Right atrium auricular region (tissue), 2 donors: ENCODE measurements around the gene COL2A1. TPM values are rescaled to one million over a fixed set of nuclear protein-coding genes. Genes with fewer than 3 reads are reported as not detected.
"Not testable (repeated sequence)": the region's sequence is repeated elsewhere in the genome, so short reads cannot be mapped to it uniquely, and the experiment has no call there.

ENCODE experiments used
- DNase-seq: peaks from one replicate; pipeline ENCODE4 v3.0.0-alpha.2; 2019; ENCODE audit warnings: low spot score
- H3K27ac ChIP-seq, 2 donors: fragments of 200-600 bp; sonication (generic); 1 replicate in 1 of 2; 2 replicates in 1 of 2; pipeline ENCODE4 v1.5.1; 2016 to 2019
- H3K27me3 ChIP-seq, 2 donors: fragments of 200-600 bp; sonication (generic); one replicate each; pipeline versions ENCODE4 v1.5.1 to v1.6.0; 2017 to 2019
- H3K36me3 ChIP-seq: fragments of 200-600 bp; sonication (generic); one replicate; pipeline ENCODE4 v1.5.1; 2016
- H3K4me1 ChIP-seq, 2 donors: fragments of 200-600 bp; sonication (generic); one replicate each; pipeline versions ENCODE4 v1.5.1 to v1.6.0; 2017 to 2019
- H3K4me3 ChIP-seq, 2 donors: fragments of 200-600 bp; sonication (generic); 1 replicate in 1 of 2; 2 replicates in 1 of 2; pipeline ENCODE4 v1.5.1; 2017 to 2019; ENCODE audit warnings: mild to moderate bottlenecking in 1 of 2, moderate library complexity in 1 of 2
- H3K9me3 ChIP-seq, 2 donors: fragments of 200-600 bp; sonication (generic); one replicate each; pipeline ENCODE4 v1.5.1; 2019
- total RNA-seq, 2 donors: library from RNA; depleted of rRNA; stranded (reverse); fragments of >200 nt; gene quantifications; one replicate each; pipeline ENCODE4 v1.1.0, GENCODE V29; 2016
- TF ChIP-seq, protein P1 (sequence below), 2 donors: fragments of 200-600 bp; sonication (generic); IDR thresholded peaks; one replicate each; pipeline ENCODE4 v1.5.1; 2019; ENCODE audit warnings: antibody characterized with exemption in 2 of 2

The COL2A1 gene
- total RNA-seq, 2 donors from 2014 or later: not detected

DNA sequence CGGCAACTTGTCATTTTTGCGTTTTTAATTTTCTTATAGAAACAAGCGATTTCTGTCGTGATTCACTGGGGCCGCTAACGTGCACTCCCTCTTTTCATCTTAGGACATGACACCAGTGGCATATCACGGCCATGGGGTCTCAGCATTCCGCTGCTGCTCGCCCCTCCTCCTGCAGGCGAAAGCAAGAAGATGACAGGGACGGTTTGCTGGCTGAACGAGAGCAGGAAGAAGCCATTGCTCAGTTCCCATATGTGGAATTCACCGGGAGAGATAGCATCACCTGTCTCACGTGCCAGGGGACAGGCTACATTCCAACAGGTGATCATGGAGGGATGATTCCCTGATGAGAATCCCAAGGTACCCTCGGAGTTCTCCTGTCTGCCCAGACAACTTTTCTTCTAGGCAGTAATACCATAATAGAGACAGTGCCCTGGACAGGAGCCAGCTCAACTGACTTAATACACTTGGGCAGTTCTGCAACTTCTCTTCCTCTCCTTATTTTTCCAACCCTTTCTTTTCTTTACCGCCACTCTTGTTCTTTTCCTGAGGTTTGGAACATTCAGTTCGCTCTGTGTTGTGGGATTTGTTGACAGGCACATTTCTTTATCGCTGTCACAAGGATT lies 40.1 kb downstream of the COL2A1 start:
- Histone ChIP-seq H3K9me3 (no peaks in the 10 kb centered on the region), H3K27me3 (no peaks in the 10 kb centered on the region), H3K4me1 (peaks cover 0 to 19% of the 10 kb centered on the region in 2 donors), H3K4me3 (peak overlapping the region; percentile 65 to 83), H3K27ac (peak overlapping the region; percentile 68 to 76), H3K36me3 (no peaks in the 10 kb centered on the region)
- DNase-seq: peak; percentile 68
- TF ChIP-seq, protein P1, sequence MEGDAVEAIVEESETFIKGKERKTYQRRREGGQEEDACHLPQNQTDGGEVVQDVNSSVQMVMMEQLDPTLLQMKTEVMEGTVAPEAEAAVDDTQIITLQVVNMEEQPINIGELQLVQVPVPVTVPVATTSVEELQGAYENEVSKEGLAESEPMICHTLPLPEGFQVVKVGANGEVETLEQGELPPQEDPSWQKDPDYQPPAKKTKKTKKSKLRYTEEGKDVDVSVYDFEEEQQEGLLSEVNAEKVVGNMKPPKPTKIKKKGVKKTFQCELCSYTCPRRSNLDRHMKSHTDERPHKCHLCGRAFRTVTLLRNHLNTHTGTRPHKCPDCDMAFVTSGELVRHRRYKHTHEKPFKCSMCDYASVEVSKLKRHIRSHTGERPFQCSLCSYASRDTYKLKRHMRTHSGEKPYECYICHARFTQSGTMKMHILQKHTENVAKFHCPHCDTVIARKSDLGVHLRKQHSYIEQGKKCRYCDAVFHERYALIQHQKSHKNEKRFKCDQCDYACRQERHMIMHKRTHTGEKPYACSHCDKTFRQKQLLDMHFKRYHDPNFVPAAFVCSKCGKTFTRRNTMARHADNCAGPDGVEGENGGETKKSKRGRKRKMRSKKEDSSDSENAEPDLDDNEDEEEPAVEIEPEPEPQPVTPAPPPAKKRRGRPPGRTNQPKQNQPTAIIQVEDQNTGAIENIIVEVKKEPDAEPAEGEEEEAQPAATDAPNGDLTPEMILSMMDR (IDR thresholded peaks at IDR 0.05): no peak

DNA sequence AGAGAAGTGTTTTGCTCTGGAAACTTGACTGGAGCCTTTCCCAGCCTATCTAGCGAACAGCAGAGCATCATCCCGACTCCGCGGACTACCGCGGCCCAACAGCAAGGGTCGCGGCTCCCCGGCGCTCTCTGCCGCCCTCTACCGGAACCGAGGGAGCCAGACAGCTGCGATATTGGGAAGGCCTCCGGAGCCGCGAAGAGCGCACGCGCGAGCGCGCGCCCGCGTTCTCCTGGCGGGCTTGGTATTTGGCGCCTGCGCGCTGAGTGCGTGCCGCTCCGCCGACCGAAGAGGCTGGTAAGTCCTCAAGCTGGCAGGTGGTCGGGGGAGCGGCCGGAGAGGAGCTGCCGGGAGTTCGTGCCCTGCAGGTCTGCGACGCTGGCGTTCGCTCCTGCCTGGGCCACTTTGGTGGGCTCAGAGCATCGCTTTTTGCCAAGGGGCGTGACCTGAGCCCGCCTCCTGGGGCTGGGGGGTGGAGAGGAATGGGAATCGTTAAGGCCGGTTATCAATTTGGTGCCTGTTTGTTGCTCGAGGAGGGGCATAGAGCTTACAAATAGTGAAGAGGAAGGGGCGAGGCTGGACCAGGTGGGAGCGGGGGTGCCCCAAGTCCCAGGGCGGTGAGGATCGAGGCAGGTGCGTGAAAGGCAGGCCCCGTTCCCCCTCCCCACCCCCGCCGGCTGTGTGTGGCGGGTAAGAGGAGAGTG lies 40.8 kb downstream of the COL2A1 start, which contains the start of gene TMEM106C:
Gene TMEM106C, plus strand, starts transcription at position 257 of the 701 bp plus-strand sequence. CDS start 641 bp downstream, outside the sequence.
- DNase-seq: peak; percentile 86
- Histone ChIP-seq H3K4me3 (peak within 1 kb of the TSS; percentile 65 to 83), H3K36me3 (no peaks in the 10 kb centered on the region), H3K4me1 (peaks cover 0 to 19% of the 10 kb centered on the region in 2 donors), H3K27me3 (no peaks in the 10 kb centered on the region), H3K9me3 (no peaks in the 10 kb centered on the region), H3K27ac (peak within 1 kb of the TSS; percentile 68 to 76)
- TF ChIP-seq, protein P1 (IDR thresholded peaks at IDR 0.05): peak; percentile 98 to 99

DNA sequence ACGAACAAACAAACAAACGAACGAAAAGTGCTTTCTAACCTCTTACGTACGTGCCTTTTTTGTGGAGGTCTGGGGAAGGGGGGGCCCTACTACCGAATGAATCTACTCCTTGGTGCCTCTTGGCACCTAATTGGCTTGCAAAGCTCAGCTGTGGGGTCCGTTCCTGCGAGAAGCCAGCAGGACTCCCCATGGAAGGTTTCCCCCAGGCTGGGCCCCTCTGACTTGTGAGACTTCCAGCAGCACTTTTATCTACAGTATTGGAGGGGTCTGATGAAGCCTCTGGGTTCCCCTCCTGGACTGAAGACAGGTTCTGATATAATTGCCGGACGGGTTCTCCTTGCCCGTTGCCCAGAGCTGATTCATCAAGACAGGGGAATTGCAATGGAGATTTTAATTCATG lies 42.1 kb downstream of the COL2A1 start:
- H3K36me3 ChIP-seq: no peaks in the 10 kb centered on the region
- no peaks in the 10 kb centered on the region for H3K9me3 ChIP-seq
- no peak for DNase-seq
- no peak overlapping the region for H3K4me3 ChIP-seq
- peaks cover 0 to 19% of the 10 kb centered on the region in 2 donors for H3K4me1 ChIP-seq
- H3K27ac ChIP-seq: no peak overlapping the region
- H3K27me3 ChIP-seq: no peaks in the 10 kb centered on the region
- TF ChIP-seq, protein P1 (IDR thresholded peaks at IDR 0.05): no peak

DNA sequence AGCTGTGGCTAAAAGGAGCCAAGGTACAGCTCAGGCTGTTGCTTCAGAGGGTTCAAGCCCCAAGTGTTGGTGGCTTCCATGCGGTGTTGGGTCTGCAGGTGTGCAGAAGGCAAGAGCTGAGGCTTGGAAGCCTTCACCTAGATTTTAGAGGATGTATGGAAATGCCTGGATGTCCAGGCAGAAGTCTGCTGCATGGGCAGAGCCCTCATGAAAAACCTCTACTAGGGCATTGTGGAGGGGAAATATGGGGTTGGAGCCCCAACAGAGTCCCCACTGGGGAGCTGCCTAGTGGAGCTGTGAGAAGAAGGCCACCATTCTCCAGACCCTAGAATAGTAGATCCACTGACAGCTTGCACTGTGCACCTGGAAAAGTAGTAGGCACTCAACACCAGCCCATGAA lies 46.6 kb downstream of the COL2A1 start:
- H3K36me3 ChIP-seq, H3K27ac ChIP-seq, H3K9me3 ChIP-seq, H3K4me3 ChIP-seq, DNase-seq, H3K4me1 ChIP-seq, H3K27me3 ChIP-seq: not testable (repeated sequence)

DNA sequence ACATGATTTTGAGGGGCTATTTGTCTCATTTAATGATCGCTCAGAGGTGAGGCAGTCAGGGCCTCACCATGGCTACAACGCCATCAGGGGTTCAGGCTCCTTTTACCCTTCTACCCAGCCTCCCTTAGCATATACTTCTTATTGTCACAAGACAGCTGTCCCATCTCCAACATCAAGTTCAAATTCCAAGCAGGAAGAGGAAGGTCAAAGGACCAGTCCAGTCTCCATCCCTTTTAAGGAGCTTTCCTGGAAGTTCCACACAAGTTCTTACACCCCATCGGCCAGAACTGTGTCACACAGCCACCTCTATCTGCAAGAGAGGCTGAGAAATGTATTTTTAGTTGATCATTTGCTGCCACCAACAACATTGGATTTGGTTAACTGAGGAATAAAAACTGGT lies 49.2 kb downstream of the COL2A1 start:
- Histone ChIP-seq H3K27ac (no peak overlapping the region), H3K9me3 (no peaks in the 10 kb centered on the region), H3K4me1 (no peaks in the 10 kb centered on the region), H3K36me3 (no peaks in the 10 kb centered on the region), H3K27me3 (no peaks in the 10 kb centered on the region), H3K4me3 (no peak overlapping the region)
- TF ChIP-seq, protein P1 (IDR thresholded peaks at IDR 0.05): no peak
- DNase-seq: no peak

DNA sequence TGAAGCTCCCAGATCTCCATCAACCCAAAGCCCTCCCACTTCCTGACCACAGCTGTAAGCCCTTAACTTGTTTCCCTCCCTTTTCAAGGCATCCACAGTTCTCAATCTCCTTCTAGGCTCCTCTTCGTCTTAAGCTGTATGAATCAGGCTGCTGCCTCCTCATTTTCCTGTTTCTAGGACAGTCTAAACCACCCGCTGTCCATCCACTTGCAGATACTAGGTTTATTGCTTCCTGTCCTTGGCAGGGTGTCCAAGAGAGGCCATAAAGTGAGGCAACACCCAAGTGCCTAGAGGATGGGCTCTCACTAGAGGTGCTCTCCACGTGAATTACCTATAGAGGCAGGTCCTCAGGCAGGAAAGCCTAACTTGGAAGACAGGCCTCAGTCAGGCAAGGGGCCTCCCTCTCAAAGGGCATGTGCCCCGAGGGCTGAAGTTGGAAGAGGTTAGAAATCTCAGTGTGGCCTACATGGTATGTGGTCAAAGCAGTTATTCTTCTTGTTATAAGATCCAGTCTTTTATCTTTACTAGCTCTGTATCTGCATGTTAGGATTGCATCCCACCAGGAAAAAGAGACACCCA lies 49.7 kb downstream of the COL2A1 start:
- Histone ChIP-seq H3K4me3 (no peak overlapping the region), H3K9me3 (no peaks in the 10 kb centered on the region), H3K27ac (no peak overlapping the region), H3K27me3 (no peaks in the 10 kb centered on the region), H3K4me1 (no peaks in the 10 kb centered on the region), H3K36me3 (no peaks in the 10 kb centered on the region)
- no peak for DNase-seq
- TF ChIP-seq, protein P1 (IDR thresholded peaks at IDR 0.05): no peak
